Measurements from ENCODE around the gene MRPS12. TPM values are rescaled to one million over a fixed set of nuclear protein-coding genes. Genes with fewer than 3 reads are reported as not detected.
"Not testable (repeated sequence)": the region's sequence is repeated elsewhere in the genome, so short reads cannot be mapped to it uniquely, and the experiment has no call there.

The MRPS12 gene
- total and polyA plus RNA-seq, 2 experiments from 2014 or later: 33.5 to 68.9 TPM

- Histone ChIP-seq H3F3A (ENCODE audit: insufficient read depth) (no peaks in the 10 kb centered on the region), H3K9ac (no peak overlapping the region), H3K27me3 (replicated peaks; ENCODE audit: insufficient read depth) (no peaks in the 10 kb centered on the region), H3K9me2 (ENCODE audit: insufficient read depth) (no peaks in the 10 kb centered on the region), H3K4me2 (ENCODE audit: unreplicated experiment) (no peak overlapping the region), H4K20me1 (ENCODE audit: insufficient read depth) (no peaks in the 10 kb centered on the region), H3K4me3 (no peak overlapping the region), H3K27ac (no peak overlapping the region), H3K36me3 (ENCODE audit: low read depth) (no peaks in the 10 kb centered on the region), H2AFZ (no peak overlapping the region), H3K9me3 (ENCODE audit: low read depth) (no peaks in the 10 kb centered on the region), H3K4me1 (ENCODE audit: insufficient read depth) (no peaks in the 10 kb centered on the region), H3K79me2 (ENCODE audit: insufficient read depth) (no peaks in the 10 kb centered on the region)
- in situ Hi-C loops (cut with MboI): no loop called here
- no peak for DNase-seq
- 79 to 84% methylated on average over 2 of the region's 2 CpGs for WGBS, 2 experiments (ENCODE audit: low coverage in 1 of 2, low lambda C conversion rate in 2 of 2, missing lambda C conversion rate in 2 of 2)
- TF ChIP-seq EZH2phosphoT487 (IDR thresholded peaks at IDR 0.05; ENCODE audit: insufficient read depth, low read depth) (no peak), EZH2 (IDR thresholded peaks at IDR 0.05; ENCODE audit: insufficient read depth, poor library complexity, severe bottlenecking) (no peak)
Observed at GRCh38 chr19:38956264-38956663, 25.5 kb downstream of the MRPS12 start.

GRCh38 chr19:38958301-38958700 is 27.6 kb downstream of the MRPS12 start:
- no peak overlapping the region for H3K4me3 ChIP-seq
- DNase-seq: no peak
- H4K20me1 ChIP-seq (ENCODE audit: insufficient read depth): no peaks in the 10 kb centered on the region
- TF ChIP-seq EZH2 (IDR thresholded peaks at IDR 0.05; ENCODE audit: insufficient read depth, poor library complexity, severe bottlenecking): no peak
- no peak for TF ChIP-seq EZH2phosphoT487 (IDR thresholded peaks at IDR 0.05; ENCODE audit: insufficient read depth, low read depth)
- H3K9me2 ChIP-seq (ENCODE audit: insufficient read depth): no peaks in the 10 kb centered on the region
- no peak overlapping the region for H3K27ac ChIP-seq
- 92 to 95% methylated on average over 2 of the region's 2 CpGs for WGBS, 2 experiments (ENCODE audit: low coverage in 1 of 2, low lambda C conversion rate in 2 of 2, missing lambda C conversion rate in 2 of 2)
- H2AFZ ChIP-seq: no peak overlapping the region
- H3K27me3 ChIP-seq (replicated peaks; ENCODE audit: insufficient read depth): no peaks in the 10 kb centered on the region
- H3K9me3 ChIP-seq (ENCODE audit: low read depth): no peaks in the 10 kb centered on the region
- H3F3A ChIP-seq (ENCODE audit: insufficient read depth): peaks cover 8% of the 10 kb centered on the region; the same call in 1 of the 2 replicates
- H3K36me3 ChIP-seq (ENCODE audit: low read depth): no peaks in the 10 kb centered on the region
- H3K4me1 ChIP-seq (ENCODE audit: insufficient read depth): no peaks in the 10 kb centered on the region
- in situ Hi-C loops (cut with MboI): no loop called here
- H3K79me2 ChIP-seq (ENCODE audit: insufficient read depth): no peaks in the 10 kb centered on the region
- H3K9ac ChIP-seq: no peak overlapping the region
- no peak overlapping the region for H3K4me2 ChIP-seq (ENCODE audit: unreplicated experiment)

- Histone ChIP-seq H2AFZ (no peak overlapping the region), H3K4me1 (ENCODE audit: insufficient read depth) (no peaks in the 10 kb centered on the region), H3K9me3 (ENCODE audit: low read depth) (no peaks in the 10 kb centered on the region), H3K27me3 (replicated peaks; ENCODE audit: insufficient read depth) (no peaks in the 10 kb centered on the region), H3K4me3 (no peak overlapping the region), H3K79me2 (ENCODE audit: insufficient read depth) (no peaks in the 10 kb centered on the region), H4K20me1 (ENCODE audit: insufficient read depth) (no peaks in the 10 kb centered on the region), H3K4me2 (ENCODE audit: unreplicated experiment) (no peak overlapping the region), H3K9me2 (ENCODE audit: insufficient read depth) (no peaks in the 10 kb centered on the region), H3K36me3 (ENCODE audit: low read depth) (no peaks in the 10 kb centered on the region), H3F3A (ENCODE audit: insufficient read depth) (peaks cover 8% of the 10 kb centered on the region; the same call in 1 of the 2 replicates), H3K27ac (no peak overlapping the region), H3K9ac (no peak overlapping the region)
- no peak for DNase-seq
- 73 to 80% methylated on average over 5 of the region's 5 CpGs for WGBS, 2 experiments (ENCODE audit: low coverage in 1 of 2, low lambda C conversion rate in 2 of 2, missing lambda C conversion rate in 2 of 2)
- TF ChIP-seq EZH2phosphoT487 (IDR thresholded peaks at IDR 0.05; ENCODE audit: insufficient read depth, low read depth) (no peak), EZH2 (IDR thresholded peaks at IDR 0.05; ENCODE audit: insufficient read depth, poor library complexity, severe bottlenecking) (no peak)
- in situ Hi-C loops (cut with MboI): no loop called here
Observed at GRCh38 chr19:38959618-38960017, 28.9 kb downstream of the MRPS12 start.

- Histone ChIP-seq H4K20me1 (ENCODE audit: insufficient read depth) (no peaks in the 10 kb centered on the region), H3K27me3 (replicated peaks; ENCODE audit: insufficient read depth) (no peaks in the 10 kb centered on the region), H3K4me2 (ENCODE audit: unreplicated experiment) (no peak overlapping the region), H3K79me2 (ENCODE audit: insufficient read depth) (peaks cover 10% of the 10 kb centered on the region; the same call in 1 of the 2 replicates), H3K9me3 (ENCODE audit: low read depth) (no peaks in the 10 kb centered on the region), H3K36me3 (ENCODE audit: low read depth) (0 out of 2 replicates have a peak, but pooled peaks cover 7% of the 10 kb centered on the region), H3K9me2 (ENCODE audit: insufficient read depth) (no peaks in the 10 kb centered on the region), H3K27ac (no peak overlapping the region), H3K9ac (no peak overlapping the region), H3K4me1 (ENCODE audit: insufficient read depth) (0 out of 2 replicates have a peak, but pooled peaks cover 5% of the 10 kb centered on the region), H2AFZ (no peak overlapping the region), H3K4me3 (no peak overlapping the region), H3F3A (ENCODE audit: insufficient read depth) (peaks cover 8% of the 10 kb centered on the region; the same call in 1 of the 2 replicates)
- WGBS, 2 experiments (ENCODE audit: low coverage in 1 of 2, low lambda C conversion rate in 2 of 2, missing lambda C conversion rate in 2 of 2): 95 to 100% methylated on average over 2 of the region's 2 CpGs
- in situ Hi-C loops (cut with MboI): no loop called here
- no peak for DNase-seq
- no peak for TF ChIP-seq EZH2 (IDR thresholded peaks at IDR 0.05; ENCODE audit: insufficient read depth, poor library complexity, severe bottlenecking)
- no peak for TF ChIP-seq EZH2phosphoT487 (IDR thresholded peaks at IDR 0.05; ENCODE audit: insufficient read depth, low read depth)
Observed at GRCh38 chr19:38964738-38965137, 34.0 kb downstream of the MRPS12 start.

- H3K9me2 ChIP-seq (ENCODE audit: insufficient read depth); H2AFZ ChIP-seq; H3F3A ChIP-seq (ENCODE audit: insufficient read depth); H3K9ac ChIP-seq; in situ Hi-C loops (cut with MboI); H3K27me3 ChIP-seq (replicated peaks; ENCODE audit: insufficient read depth); H3K27ac ChIP-seq; H3K4me3 ChIP-seq; H4K20me1 ChIP-seq (ENCODE audit: insufficient read depth); DNase-seq; H3K9me3 ChIP-seq (ENCODE audit: low read depth); H3K4me2 ChIP-seq (ENCODE audit: unreplicated experiment); H3K36me3 ChIP-seq (ENCODE audit: low read depth); H3K4me1 ChIP-seq (ENCODE audit: insufficient read depth): not testable (repeated sequence)
- 89 to 93% methylated on average over 5 of the region's 5 CpGs for WGBS, 2 experiments (ENCODE audit: low coverage in 1 of 2, low lambda C conversion rate in 2 of 2, missing lambda C conversion rate in 2 of 2)
- H3K79me2 ChIP-seq (ENCODE audit: insufficient read depth): peaks cover 24% of the 10 kb centered on the region
Observed at GRCh38 chr19:38966149-38966548, 35.4 kb downstream of the MRPS12 start.

Data from GM23248 (cell line).